Endodermal cell (in vitro differentiated cells): ENCODE data around the gene KTN1. TPM values are rescaled to one million over a fixed set of nuclear protein-coding genes. Genes with fewer than 3 reads are reported as not detected.

Experiments
- DNase-seq: peaks from one replicate; pipeline ENCODE4 v3.0.0-alpha.2; 2017
- H3K27ac ChIP-seq: 2 replicates; pipeline ENCODE4 v1.5.1; 2013; ENCODE audit warnings: mild to moderate bottlenecking, low read depth, low read length, moderate library complexity
- H3K27me3 ChIP-seq: 2 replicates; pipeline ENCODE4 v1.6.1; 2013; ENCODE audit warnings: mild to moderate bottlenecking, low read length, moderate library complexity; ENCODE audit not compliant: insufficient read depth, control insufficient read depth, poor library complexity, severe bottlenecking
- H3K36me3 ChIP-seq: 2 replicates; pipeline ENCODE4 v1.7.0; 2013; ENCODE audit warnings: mild to moderate bottlenecking, low read length, moderate library complexity; ENCODE audit not compliant: control insufficient read depth, insufficient read depth
- H3K4me1 ChIP-seq: one replicate; pipeline ENCODE4 v1.7.0; 2013; ENCODE audit warnings: low read length; ENCODE audit not compliant: control insufficient read depth, insufficient read depth
- H3K4me3 ChIP-seq: 2 replicates; pipeline ENCODE4 v1.5.1; 2013; ENCODE audit warnings: mild to moderate bottlenecking, low read length, moderate library complexity
- H3K9ac ChIP-seq: 2 replicates; pipeline ENCODE4 v1.6.1; 2013; ENCODE audit warnings: mild to moderate bottlenecking, low read length, moderate library complexity; ENCODE audit not compliant: poor library complexity, severe bottlenecking; ENCODE audit errors: extremely low read depth
- H3K9me3 ChIP-seq: 2 replicates; pipeline ENCODE4 v1.6.1; 2013; ENCODE audit warnings: mild to moderate bottlenecking, low read length, moderate library complexity; ENCODE audit not compliant: control insufficient read depth
- H3K27ac Mint-ChIP-seq: 2 replicates; pipeline ENCODE4 v1.8.0; 2020; ENCODE audit warnings: mixed read lengths
- H3K27me3 Mint-ChIP-seq: 2 replicates; pipeline ENCODE4 v1.8.0; 2021; ENCODE audit warnings: mild to moderate bottlenecking, mixed read lengths; ENCODE audit not compliant: insufficient read depth
- H3K36me3 Mint-ChIP-seq: 2 replicates; pipeline ENCODE4 v1.8.0; 2020; ENCODE audit warnings: low read depth, mixed read lengths
- H3K4me1 Mint-ChIP-seq: 2 replicates; pipeline ENCODE4 v1.8.0; 2020; ENCODE audit warnings: mixed read lengths
- H3K4me3 Mint-ChIP-seq: 2 replicates; pipeline ENCODE4 v1.8.0; 2020; ENCODE audit warnings: mild to moderate bottlenecking, moderate library complexity, mixed read lengths
- H3K9me3 Mint-ChIP-seq: 2 replicates; pipeline ENCODE4 v1.8.0; 2020; ENCODE audit warnings: mild to moderate bottlenecking, mixed read lengths
- CTCF ChIP-seq: fragments of 200-600 bp; sonication (generic); conservative IDR thresholded peaks from 2 replicates; pipeline ENCODE4 v1.5.0; 2021; ENCODE audit warnings: antibody characterized with exemption, mild to moderate bottlenecking
- WGBS, 2 experiments: methylation state at CpG; one replicate each; pipeline versions ENCODE4 v1.1.5 to v1.1.7; 2013; ENCODE audit warnings: missing lambda C conversion rate in 2 of 2, mixed read lengths in 1 of 2; ENCODE audit not compliant: insufficient coverage in 1 of 2, insufficient read length in 1 of 2; 5-methylcytosine and 5-hydroxymethylcytosine counted together
- total RNA-seq, 2 donors: library from RNA; stranded (reverse); fragmentation: NEBNext Ultra II Directional in 1 of 2; extraction: Animal tissue kit (Norgen Biotek cat#: 25700) in 1 of 2; gene quantifications; 2 replicates in 1 of 2; 3 replicates in 1 of 2; pipeline ENCODE4 v1.2.1, GENCODE V29; 2021

Gene KTN1
- total RNA-seq, 2 donors from 2014 or later, result 215 to 239 TPM

GRCh38 chr14:55710506-55711041 is 130.6 kb downstream of the KTN1 start:
- peaks cover 3% of the 10 kb centered on the region for H3K36me3 Mint-ChIP-seq
- DNase-seq, result no peak
- no peak overlapping the region for H3K4me3 Mint-ChIP-seq
- no peak overlapping the region for H3K27ac Mint-ChIP-seq
- H3K4me1 Mint-ChIP-seq, result no peaks in the 10 kb centered on the region
- Histone ChIP-seq H3K27ac (no peak overlapping the region), H3K4me3 (no peak overlapping the region), H3K36me3 (no peaks in the 10 kb centered on the region), H3K4me1 (no peaks in the 10 kb centered on the region), H3K27me3 (no peaks in the 10 kb centered on the region), H3K9ac (no peak overlapping the region), H3K9me3 (no peaks in the 10 kb centered on the region)
- peaks cover 5% of the 10 kb centered on the region for H3K27me3 Mint-ChIP-seq
- TF ChIP-seq CTCF, result no peak
- WGBS, 2 experiments, result 92% methylated on average over 2 of the region's 2 CpGs; no CpG with 5 or more reads in 1 of the 2 experiments
- no peaks in the 10 kb centered on the region for H3K9me3 Mint-ChIP-seq

- H3K9me3 Mint-ChIP-seq, result no peaks in the 10 kb centered on the region
- no peaks in the 10 kb centered on the region for H3K4me1 ChIP-seq
- peaks cover 10% of the 10 kb centered on the region for H3K27me3 Mint-ChIP-seq
- no peaks in the 10 kb centered on the region for H3K27me3 ChIP-seq
- no peak overlapping the region for H3K27ac ChIP-seq
- H3K36me3 Mint-ChIP-seq, result peaks cover 5% of the 10 kb centered on the region
- no peak overlapping the region for H3K4me3 Mint-ChIP-seq
- no peak overlapping the region for H3K9ac ChIP-seq
- no peaks in the 10 kb centered on the region for H3K9me3 ChIP-seq
- H3K36me3 ChIP-seq, result no peaks in the 10 kb centered on the region
- no peak for TF ChIP-seq CTCF
- no peak overlapping the region for H3K4me3 ChIP-seq
- H3K4me1 Mint-ChIP-seq, result no peaks in the 10 kb centered on the region
- DNase-seq, result no peak
- no peak overlapping the region for H3K27ac Mint-ChIP-seq
- 88 to 100% methylated on average over 1 to 3 of the region's 3 CpGs for WGBS, 2 experiments
These were observed 131.3 kb downstream of the KTN1 start for GRCh38 chr14:55711175-55711811.

GRCh38 chr14:55712491-55712890 is 132.5 kb downstream of the KTN1 start:
- no peak overlapping the region for H3K27ac ChIP-seq
- no peak for TF ChIP-seq CTCF

More at GRCh38 chr14:55712491-55712890, 132.5 kb downstream of the KTN1 start:
- H3K27me3 Mint-ChIP-seq, result peaks cover 20% of the 10 kb centered on the region
- H3K27ac Mint-ChIP-seq, result no peak overlapping the region
- no peak overlapping the region for H3K9ac ChIP-seq
- H3K27me3 ChIP-seq, result no peaks in the 10 kb centered on the region
- no peaks in the 10 kb centered on the region for H3K9me3 Mint-ChIP-seq
- H3K36me3 ChIP-seq, result no peaks in the 10 kb centered on the region
- H3K36me3 Mint-ChIP-seq, result peaks cover 5% of the 10 kb centered on the region
- no peaks in the 10 kb centered on the region for H3K9me3 ChIP-seq
- no peak overlapping the region for H3K4me3 Mint-ChIP-seq
- 93 to 100% methylated on average over 1 to 5 of the region's 5 CpGs for WGBS, 2 experiments
- H3K4me3 ChIP-seq, result no peak overlapping the region
- no peaks in the 10 kb centered on the region for H3K4me1 Mint-ChIP-seq
- H3K4me1 ChIP-seq, result no peaks in the 10 kb centered on the region
- DNase-seq, result no peak
